C1 segment of cervical spinal cord (tissue), 14 donors: ENCODE results near the gene TM9SF2.

Source experiments
- DNase-seq, 14 donors: peaks; one replicate each; lab custom pipeline; 2025; lab: John Stamatoyannopoulos, UW

The TM9SF2 gene

DNA sequence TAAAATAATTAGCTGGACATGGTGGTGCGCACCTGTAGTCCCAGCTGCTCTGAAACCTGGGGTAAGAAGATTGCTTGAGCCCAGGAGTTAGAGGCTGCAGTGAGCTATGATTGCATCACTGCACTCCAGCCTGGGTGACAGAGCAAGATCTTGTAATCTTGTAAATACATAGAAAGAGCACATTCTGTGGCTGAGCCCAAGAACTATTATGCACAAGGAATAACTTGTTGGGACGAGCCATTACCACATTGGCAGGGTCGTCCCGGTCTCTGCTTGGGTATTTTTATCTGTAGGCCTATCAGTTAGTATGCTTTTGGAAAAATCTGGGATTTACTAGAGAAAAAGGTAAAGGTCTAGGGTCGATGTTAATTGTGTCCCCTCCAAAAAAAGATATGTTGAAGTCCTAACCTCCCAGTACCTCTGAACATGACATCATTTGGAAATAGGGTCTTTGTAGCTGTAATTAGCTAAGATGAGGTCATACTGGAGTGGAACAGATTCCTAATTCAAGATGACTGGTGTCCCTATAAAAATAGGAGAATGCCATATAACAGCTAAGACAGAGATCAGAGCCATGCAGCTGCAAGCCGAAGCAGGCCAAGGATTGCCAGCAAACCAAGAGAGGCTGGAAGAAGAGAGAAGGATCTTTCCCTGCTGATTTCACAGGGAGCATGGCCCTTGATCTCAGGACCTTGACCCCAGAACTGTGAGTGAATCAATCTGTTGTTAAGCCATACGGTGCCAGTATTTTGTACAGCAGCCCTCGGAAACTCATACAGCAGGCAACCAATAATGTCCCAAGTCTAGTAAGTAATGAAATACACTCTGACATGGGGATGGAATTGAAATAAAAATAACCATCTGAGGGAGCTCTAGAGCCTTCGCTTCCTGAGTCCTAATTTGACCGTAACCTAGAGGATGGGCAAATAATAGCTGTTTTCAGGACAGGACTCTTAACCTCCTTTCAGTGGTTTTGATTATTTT, 77.0 kb downstream of the TM9SF2 start:
- DNase-seq = no peak

DNA sequence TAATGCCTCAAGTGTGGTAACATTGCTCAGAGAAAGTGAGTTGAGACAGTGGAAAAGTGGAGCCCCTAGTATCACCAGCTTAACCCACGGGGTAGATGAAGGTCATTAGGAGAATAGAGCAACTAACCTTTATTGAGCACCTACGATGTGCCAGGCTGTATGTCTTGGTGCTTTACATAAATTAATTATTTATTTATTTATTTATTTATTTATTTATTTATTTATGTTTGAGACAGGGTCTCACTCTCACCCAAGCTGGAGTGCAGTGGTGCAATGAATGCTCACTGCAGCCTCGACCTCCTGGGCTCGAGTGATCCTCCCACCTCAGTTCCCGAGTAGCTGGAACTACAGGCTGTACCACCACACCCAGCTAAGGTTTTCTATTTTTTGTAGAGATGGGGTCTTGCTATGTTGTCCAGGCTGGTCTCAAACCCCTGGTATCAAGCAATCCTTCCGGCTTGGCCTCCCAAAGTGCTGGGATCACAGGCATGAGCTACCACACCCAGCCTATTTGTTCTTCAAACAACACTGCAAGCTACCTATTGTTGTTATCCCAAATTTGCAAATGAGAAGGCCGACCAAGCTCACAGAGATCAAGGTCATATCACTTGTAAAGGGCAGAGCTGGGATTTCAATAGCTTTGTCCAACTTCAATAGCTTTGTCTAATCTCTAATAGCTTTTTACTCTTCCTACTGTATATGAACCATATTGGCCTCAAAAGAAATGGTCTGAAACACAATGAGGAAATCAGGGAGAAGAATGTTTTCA, 79.4 kb downstream of the TM9SF2 start:
- no peak for DNase-seq

DNA sequence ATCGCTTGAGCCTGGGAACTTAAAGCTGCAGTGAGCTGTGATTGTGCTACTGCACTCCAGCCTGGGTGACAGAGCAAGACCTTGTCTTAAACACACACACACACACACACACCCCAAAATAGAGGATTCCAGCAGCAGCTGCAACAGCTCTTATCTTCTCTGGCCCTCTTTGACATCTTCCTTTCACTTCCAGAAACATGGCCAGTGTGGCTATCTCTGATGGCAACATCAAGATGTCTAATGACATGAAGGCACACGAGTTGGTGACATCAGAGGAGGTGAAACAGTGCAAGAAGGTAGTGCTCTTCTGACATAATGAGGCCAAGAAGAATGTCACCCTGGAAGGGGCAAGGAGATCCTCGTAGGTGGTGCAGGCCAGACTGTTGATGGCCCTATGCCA, 81.2 kb downstream of the TM9SF2 start:
- no peak for DNase-seq

GRCh38 chr13:99585609-99586008, 84.3 kb downstream of the TM9SF2 start:
- no peak for DNase-seq

GRCh38 chr13:99587021-99587420, 85.7 kb downstream of the TM9SF2 start:
- no peak for DNase-seq

GRCh38 chr13:99587893-99588606, 86.8 kb downstream of the TM9SF2 start:
- no peak for DNase-seq

- no peak for DNase-seq
Measured at GRCh38 chr13:99589575-99589974, 88.3 kb downstream of the TM9SF2 start.

- no peak for DNase-seq
Measured at GRCh38 chr13:99590519-99591011, 89.3 kb downstream of the TM9SF2 start.

DNA sequence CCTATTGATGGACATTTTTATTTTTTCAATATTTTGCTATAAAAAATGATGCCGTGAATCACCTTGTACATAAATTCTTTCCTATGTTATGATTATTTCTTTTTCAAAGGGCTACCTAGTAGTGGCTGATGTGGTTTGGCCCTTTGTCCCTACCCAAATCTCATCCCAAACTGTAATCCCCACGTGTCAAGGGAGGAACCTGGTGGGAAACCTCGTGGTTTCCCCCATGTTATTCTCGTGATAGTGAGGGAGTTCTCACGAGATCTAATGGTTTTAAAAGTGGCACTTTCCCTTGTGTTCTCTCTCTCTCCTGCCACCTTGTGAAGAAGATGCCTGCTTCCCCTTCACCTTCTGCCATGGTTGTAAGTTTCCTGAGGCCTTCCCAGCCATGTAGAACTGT, 94.9 kb downstream of the TM9SF2 start:
- no peak for DNase-seq

DNA sequence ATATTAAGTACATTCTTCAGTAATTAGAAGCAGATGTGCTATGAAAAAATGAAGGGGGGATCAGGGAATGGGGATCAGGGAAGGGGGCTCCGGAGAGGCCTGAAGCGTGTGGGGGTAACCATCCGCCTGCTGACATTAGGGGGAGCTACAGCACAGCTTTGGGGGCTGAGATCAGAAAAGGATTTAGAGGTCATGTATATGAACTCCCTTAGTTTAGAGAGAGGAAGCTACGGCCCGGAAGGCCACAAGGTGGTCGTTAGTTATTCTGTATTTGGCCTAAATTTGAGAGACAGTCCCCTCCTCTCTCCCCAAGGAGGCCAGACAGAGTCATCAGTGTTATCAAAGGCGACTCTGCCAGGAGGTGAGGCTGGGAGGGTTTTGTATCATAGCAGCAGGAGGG, 99.0 kb downstream of the TM9SF2 start:
- no peak for DNase-seq

- DNase-seq = no peak
Measured at GRCh38 chr13:99601535-99601934, 100.3 kb downstream of the TM9SF2 start.

- DNase-seq = no peak
Measured at GRCh38 chr13:99604636-99605035, 103.4 kb downstream of the TM9SF2 start.

GRCh38 chr13:99605420-99606323, 104.4 kb downstream of the TM9SF2 start:
- peak in 9 of 14 donors; percentile 17 to 63 (median 51) for DNase-seq

DNA sequence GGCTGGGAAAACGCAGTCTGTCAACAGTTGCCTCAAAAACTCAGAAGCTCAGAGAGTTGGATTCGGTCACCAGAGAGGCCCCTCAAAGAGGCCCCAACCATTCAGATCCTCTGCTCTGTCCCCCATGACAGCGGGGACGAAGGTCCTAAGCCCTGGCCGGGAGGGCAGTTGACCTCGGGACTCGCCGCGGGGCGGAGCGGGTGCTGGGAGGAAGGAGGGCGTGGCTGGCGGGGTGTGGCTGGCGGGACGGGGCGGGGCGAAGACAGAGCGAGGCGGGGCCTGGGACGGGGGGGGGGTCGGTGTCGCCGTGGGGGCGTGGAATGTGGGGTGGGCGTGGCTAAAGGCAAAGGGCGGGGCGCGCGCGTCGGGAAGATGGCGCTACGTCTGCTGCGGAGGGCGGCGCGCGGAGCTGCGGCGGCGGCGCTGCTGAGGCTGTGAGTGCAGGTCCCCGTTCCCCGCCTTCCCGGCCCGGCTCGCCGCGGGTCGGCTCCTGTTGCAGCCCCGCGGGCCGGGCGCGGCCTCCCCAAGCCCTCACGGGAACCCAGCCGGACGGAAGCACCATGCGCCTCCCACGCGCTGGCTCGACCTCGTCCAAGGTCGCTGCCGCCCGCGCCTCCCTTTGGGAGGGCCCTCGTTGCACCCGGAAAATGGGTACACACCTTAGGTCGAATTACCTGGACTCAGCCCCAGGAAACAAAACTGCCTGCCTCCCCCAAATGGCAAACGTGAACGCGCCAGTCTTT, 105.2 kb downstream of the TM9SF2 start, which contains the start of gene CLYBL:
CLYBL (plus strand) TSS at position 367 of the 743 bp plus-strand sequence.
- DNase-seq = peak; percentile 48 to 92 (median 86)

DNA sequence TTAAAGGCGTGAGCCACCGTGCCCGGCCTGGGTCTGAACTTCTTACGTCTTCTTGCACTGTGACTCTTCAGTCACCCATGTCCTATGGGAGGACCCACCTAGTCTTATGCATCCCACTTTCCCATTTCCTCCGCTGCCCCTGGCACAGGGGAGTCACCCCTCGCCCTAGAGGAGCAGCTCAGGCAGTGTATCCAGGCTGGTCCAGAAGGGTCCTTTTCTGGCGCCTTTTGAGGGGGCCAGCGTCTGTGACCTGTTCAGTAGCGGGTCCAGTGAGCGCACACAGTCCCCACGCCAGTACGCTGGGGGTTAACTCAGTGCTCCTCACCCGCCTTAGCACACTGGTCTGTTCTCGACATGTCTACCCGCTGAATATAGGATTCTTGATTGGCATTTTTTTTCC, 107.1 kb downstream of the TM9SF2 start:
- no peak for DNase-seq

GRCh38 chr13:99610702-99611289, 109.5 kb downstream of the TM9SF2 start:
- DNase-seq = no peak
